IPS-15b (cell line): ENCODE measurements around the gene FZD2.
"Not testable (repeated sequence)": the region's sequence is repeated elsewhere in the genome, so short reads cannot be mapped to it uniquely, and the experiment has no call there.

Experiments used
- H3K27me3 ChIP-seq: one replicate; pipeline ENCODE4 v1.6.1; 2013; ENCODE audit warnings: low read length; ENCODE audit not compliant: control insufficient read depth, insufficient read depth
- H3K36me3 ChIP-seq: one replicate; pipeline ENCODE4 v1.6.1; 2013; ENCODE audit warnings: low read length; ENCODE audit not compliant: control insufficient read depth, insufficient read depth
- H3K4me1 ChIP-seq: one replicate; pipeline ENCODE4 v1.6.1; 2013; ENCODE audit warnings: mild to moderate bottlenecking, low read length; ENCODE audit not compliant: control insufficient read depth, insufficient read depth
- H3K4me3 ChIP-seq: one replicate; pipeline ENCODE4 v1.5.1; 2013; ENCODE audit warnings: low read depth, low read length
- H3K9ac ChIP-seq: one replicate; pipeline ENCODE4 v1.6.1; 2013; ENCODE audit warnings: low read depth, mild to moderate bottlenecking, low read length
- H3K9me3 ChIP-seq: one replicate; pipeline ENCODE4 v1.6.1; 2013; ENCODE audit warnings: mild to moderate bottlenecking, low read length; ENCODE audit not compliant: control insufficient read depth, insufficient read depth

FZD2 gene

GRCh38 chr17:44564429-44564828 lies 7.1 kb downstream of the FZD2 start:
- H3K9me3 ChIP-seq, result peaks cover 6% of the 10 kb centered on the region
- H3K27me3 ChIP-seq, result peaks cover 60% of the 10 kb centered on the region
- H3K4me1 ChIP-seq, result peaks cover 14% of the 10 kb centered on the region
- no peaks in the 10 kb centered on the region for H3K36me3 ChIP-seq
- no peak overlapping the region for H3K4me3 ChIP-seq
- no peak overlapping the region for H3K9ac ChIP-seq

GRCh38 chr17:44565866-44566443 lies 8.7 kb downstream of the FZD2 start:
- Histone ChIP-seq H3K9me3 (peaks cover 6% of the 10 kb centered on the region), H3K9ac (no peak overlapping the region), H3K36me3 (no peaks in the 10 kb centered on the region), H3K4me3 (no peak overlapping the region), H3K27me3 (peaks cover 44% of the 10 kb centered on the region), H3K4me1 (peaks cover 12% of the 10 kb centered on the region)

GRCh38 chr17:44568311-44568944 lies 11.1 kb downstream of the FZD2 start:
- H3K9me3 ChIP-seq, H3K36me3 ChIP-seq, H3K4me1 ChIP-seq, H3K4me3 ChIP-seq, H3K9ac ChIP-seq: not testable (repeated sequence)
- H3K27me3 ChIP-seq, result peaks cover 20% of the 10 kb centered on the region

- Histone ChIP-seq H3K9me3 (peaks cover 6% of the 10 kb centered on the region), H3K4me1 (no peaks in the 10 kb centered on the region), H3K9ac (no peak overlapping the region), H3K4me3 (no peak overlapping the region), H3K27me3 (peaks cover 15% of the 10 kb centered on the region), H3K36me3 (no peaks in the 10 kb centered on the region)
Observed at GRCh38 chr17:44568945-44569858, 11.9 kb downstream of the FZD2 start.

GRCh38 chr17:44572801-44573200 lies 15.5 kb downstream of the FZD2 start:
- H3K36me3 ChIP-seq, result no peaks in the 10 kb centered on the region
- no peaks in the 10 kb centered on the region for H3K4me1 ChIP-seq
- no peak overlapping the region for H3K4me3 ChIP-seq
- H3K27me3 ChIP-seq, result no peaks in the 10 kb centered on the region
- no peak overlapping the region for H3K9ac ChIP-seq
- H3K9me3 ChIP-seq, result no peaks in the 10 kb centered on the region

- Histone ChIP-seq H3K4me3 (no peak overlapping the region), H3K27me3 (peaks cover 5% of the 10 kb centered on the region), H3K9ac (no peak overlapping the region), H3K4me1 (no peaks in the 10 kb centered on the region), H3K36me3 (no peaks in the 10 kb centered on the region), H3K9me3 (no peaks in the 10 kb centered on the region)
Observed at GRCh38 chr17:44575403-44575802, 18.1 kb downstream of the FZD2 start.

- Histone ChIP-seq H3K9ac (no peak overlapping the region), H3K4me3 (no peak overlapping the region), H3K27me3 (peaks cover 5% of the 10 kb centered on the region), H3K4me1 (no peaks in the 10 kb centered on the region), H3K36me3 (no peaks in the 10 kb centered on the region), H3K9me3 (no peaks in the 10 kb centered on the region)
Observed at GRCh38 chr17:44578947-44579346, 21.7 kb downstream of the FZD2 start.

- Histone ChIP-seq H3K27me3 (peaks cover 5% of the 10 kb centered on the region), H3K4me3 (no peak overlapping the region), H3K9me3 (no peaks in the 10 kb centered on the region), H3K9ac (no peak overlapping the region), H3K4me1 (no peaks in the 10 kb centered on the region), H3K36me3 (no peaks in the 10 kb centered on the region)
Observed at GRCh38 chr17:44581868-44582267, 24.6 kb downstream of the FZD2 start.

- no peak overlapping the region for H3K9ac ChIP-seq
- no peaks in the 10 kb centered on the region for H3K4me1 ChIP-seq
- no peak overlapping the region for H3K4me3 ChIP-seq
- no peaks in the 10 kb centered on the region for H3K9me3 ChIP-seq
- H3K36me3 ChIP-seq, result no peaks in the 10 kb centered on the region
- peaks cover 3% of the 10 kb centered on the region for H3K27me3 ChIP-seq
Observed at GRCh38 chr17:44584443-44584842, 27.2 kb downstream of the FZD2 start.

GRCh38 chr17:44585315-44585714 lies 28.0 kb downstream of the FZD2 start:
- Histone ChIP-seq H3K4me3 (no peak overlapping the region), H3K27me3 (no peaks in the 10 kb centered on the region), H3K9ac (no peak overlapping the region), H3K4me1 (no peaks in the 10 kb centered on the region), H3K36me3 (no peaks in the 10 kb centered on the region), H3K9me3 (no peaks in the 10 kb centered on the region)

- H3K4me3 ChIP-seq, result no peak overlapping the region
- no peaks in the 10 kb centered on the region for H3K36me3 ChIP-seq
- no peak overlapping the region for H3K9ac ChIP-seq
- H3K27me3 ChIP-seq, result no peaks in the 10 kb centered on the region
- H3K4me1 ChIP-seq, result no peaks in the 10 kb centered on the region
- H3K9me3 ChIP-seq, result no peaks in the 10 kb centered on the region
Observed at GRCh38 chr17:44587339-44587738, 30.1 kb downstream of the FZD2 start.
